ENCODE measurements around the gene DGKI.

DGKI gene

DNA sequence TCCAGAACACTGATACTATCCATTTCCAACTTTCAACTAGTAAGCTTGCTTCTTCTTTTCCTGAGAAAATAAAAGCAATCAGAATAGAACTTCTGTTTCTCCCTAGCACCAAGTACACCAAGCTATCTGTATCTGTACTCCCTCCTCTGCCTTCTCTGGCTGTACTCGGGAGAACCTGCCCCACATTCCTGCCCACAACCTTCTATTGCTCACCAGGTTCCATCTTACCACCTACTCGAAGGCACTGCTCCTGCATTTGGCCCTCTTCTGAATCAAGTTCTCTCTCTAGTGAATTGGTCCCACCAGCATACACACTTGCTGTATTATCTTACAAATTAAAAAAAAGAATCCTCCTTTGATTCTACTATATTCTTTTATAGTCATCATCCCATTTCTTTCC, 333.7 kb downstream of the DGKI start:
- DNase-seq (ENCODE audit: low read depth) = no peak
- TF ChIP-seq, protein P1, sequence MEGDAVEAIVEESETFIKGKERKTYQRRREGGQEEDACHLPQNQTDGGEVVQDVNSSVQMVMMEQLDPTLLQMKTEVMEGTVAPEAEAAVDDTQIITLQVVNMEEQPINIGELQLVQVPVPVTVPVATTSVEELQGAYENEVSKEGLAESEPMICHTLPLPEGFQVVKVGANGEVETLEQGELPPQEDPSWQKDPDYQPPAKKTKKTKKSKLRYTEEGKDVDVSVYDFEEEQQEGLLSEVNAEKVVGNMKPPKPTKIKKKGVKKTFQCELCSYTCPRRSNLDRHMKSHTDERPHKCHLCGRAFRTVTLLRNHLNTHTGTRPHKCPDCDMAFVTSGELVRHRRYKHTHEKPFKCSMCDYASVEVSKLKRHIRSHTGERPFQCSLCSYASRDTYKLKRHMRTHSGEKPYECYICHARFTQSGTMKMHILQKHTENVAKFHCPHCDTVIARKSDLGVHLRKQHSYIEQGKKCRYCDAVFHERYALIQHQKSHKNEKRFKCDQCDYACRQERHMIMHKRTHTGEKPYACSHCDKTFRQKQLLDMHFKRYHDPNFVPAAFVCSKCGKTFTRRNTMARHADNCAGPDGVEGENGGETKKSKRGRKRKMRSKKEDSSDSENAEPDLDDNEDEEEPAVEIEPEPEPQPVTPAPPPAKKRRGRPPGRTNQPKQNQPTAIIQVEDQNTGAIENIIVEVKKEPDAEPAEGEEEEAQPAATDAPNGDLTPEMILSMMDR (conservative IDR thresholded peaks at IDR 0.05; ENCODE audit: control insufficient read depth, insufficient read depth, low read depth, low read length) = no peak
- H3K4me3 ChIP-seq (ENCODE audit: control insufficient read depth, low read depth, low read length) = no peak overlapping the region

- H3K4me3 ChIP-seq (ENCODE audit: control insufficient read depth, low read depth, low read length) = no peak overlapping the region
- DNase-seq (ENCODE audit: low read depth) = no peak
Measured at GRCh38 chr7:137507096-137507495, 339.7 kb downstream of the DGKI start.

DNA sequence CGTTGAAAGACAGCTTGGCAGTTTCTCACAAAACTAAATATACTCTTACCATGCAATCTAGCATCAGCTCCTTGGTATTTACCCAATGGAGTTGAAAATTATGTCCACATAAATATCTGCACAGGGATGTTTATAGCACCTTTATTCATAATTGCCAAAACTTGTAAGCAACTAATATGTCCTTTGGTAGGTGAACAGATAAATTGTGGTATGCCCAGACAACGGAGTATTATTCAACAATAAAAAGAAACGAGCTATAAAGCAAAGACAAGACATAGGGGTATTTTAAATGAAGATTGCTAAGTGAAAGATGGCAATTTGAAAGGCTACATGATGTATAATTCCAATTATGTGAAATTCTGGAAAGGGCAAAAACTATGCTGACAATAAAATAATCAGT, 340.7 kb downstream of the DGKI start:
- H3K4me3 ChIP-seq (ENCODE audit: control insufficient read depth, low read depth, low read length) = no peak overlapping the region
- DNase-seq (ENCODE audit: low read depth) = no peak
- TF ChIP-seq, protein P1 (conservative IDR thresholded peaks at IDR 0.05; ENCODE audit: control insufficient read depth, insufficient read depth, low read depth, low read length) = no peak

More at GRCh38 chr7:137507096-137507495, 339.7 kb downstream of the DGKI start:
- TF ChIP-seq, protein P1 (conservative IDR thresholded peaks at IDR 0.05; ENCODE audit: control insufficient read depth, insufficient read depth, low read depth, low read length) = no peak

- TF ChIP-seq, protein P1 (conservative IDR thresholded peaks at IDR 0.05; ENCODE audit: control insufficient read depth, insufficient read depth, low read depth, low read length) = no peak
- H3K4me3 ChIP-seq (ENCODE audit: control insufficient read depth, low read depth, low read length) = no peak overlapping the region
Measured at GRCh38 chr7:137501562-137501961, 345.2 kb downstream of the DGKI start.

GRCh38 chr7:137492889-137493288, 353.9 kb downstream of the DGKI start:
- no peak overlapping the region for H3K4me3 ChIP-seq (ENCODE audit: control insufficient read depth, low read depth, low read length)
- no peak for DNase-seq (ENCODE audit: low read depth)
- TF ChIP-seq, protein P1 (conservative IDR thresholded peaks at IDR 0.05; ENCODE audit: control insufficient read depth, insufficient read depth, low read depth, low read length) = no peak

More at GRCh38 chr7:137501562-137501961, 345.2 kb downstream of the DGKI start:
- peak; percentile 78 for DNase-seq (ENCODE audit: low read depth)

DNA sequence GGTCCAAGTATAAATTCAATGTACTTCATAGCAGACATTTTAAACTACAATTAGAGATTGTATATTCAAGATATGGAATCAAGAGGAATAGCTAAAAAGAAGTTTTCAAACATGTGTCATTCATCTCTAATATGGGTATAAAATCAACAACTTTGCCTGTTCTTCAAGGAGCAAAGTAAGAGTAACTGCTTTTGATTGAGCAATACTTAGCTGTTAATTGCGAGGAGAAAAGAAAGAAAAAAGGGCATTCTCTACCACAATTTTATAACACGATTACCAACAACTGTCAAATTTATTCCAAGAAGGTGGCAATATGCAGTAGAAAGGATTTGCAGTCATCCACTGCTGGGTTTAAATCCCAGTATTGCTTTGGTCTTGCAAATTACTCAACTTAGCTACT, 356.9 kb downstream of the DGKI start:
- TF ChIP-seq, protein P1 (conservative IDR thresholded peaks at IDR 0.05; ENCODE audit: control insufficient read depth, insufficient read depth, low read depth, low read length) = no peak
- no peak for DNase-seq (ENCODE audit: low read depth)

DNA sequence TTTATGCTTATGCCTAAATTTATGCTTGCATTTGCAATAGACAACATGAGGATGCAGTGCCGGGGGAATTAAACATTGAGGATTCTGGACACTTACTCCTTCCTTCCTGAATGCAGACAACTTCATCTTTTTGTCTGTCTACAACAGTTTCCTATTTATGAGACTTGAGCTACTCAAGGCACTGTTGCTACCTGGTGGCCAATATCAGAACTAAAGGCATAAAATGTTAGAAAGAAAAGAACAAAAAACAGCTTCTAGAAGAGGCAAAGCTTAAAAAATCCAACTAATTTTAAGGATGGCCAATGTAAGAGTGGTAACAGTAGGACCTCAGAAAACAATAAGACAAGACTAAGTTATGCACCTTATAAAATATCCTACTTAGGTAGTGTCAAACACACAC, 358.7 kb downstream of the DGKI start:
- no peak overlapping the region for H3K4me3 ChIP-seq (ENCODE audit: control insufficient read depth, low read depth, low read length)
- peak; percentile 16 for DNase-seq (ENCODE audit: low read depth)
- TF ChIP-seq, protein P1 (conservative IDR thresholded peaks at IDR 0.05; ENCODE audit: control insufficient read depth, insufficient read depth, low read depth, low read length) = peak; percentile 26

More for the DNA sequence above, 356.9 kb downstream of the DGKI start:
- no peak overlapping the region for H3K4me3 ChIP-seq (ENCODE audit: control insufficient read depth, low read depth, low read length)
